ENCODE measurements around the gene C6orf132. TPM values are rescaled to one million over a fixed set of nuclear protein-coding genes. Genes with fewer than 3 reads are reported as not detected.

Gene C6orf132
- total RNA-seq, 5 donors from 2014 or later (not counting 1 experiment from before 2014, with no cell fraction given) = 0.05 to 0.18 (median 0.08) TPM; not detected in 1

- no peaks in the 10 kb centered on the region for H3K36me3 Mint-ChIP-seq
- no peaks in the 10 kb centered on the region for H3K36me3 ChIP-seq (ENCODE audit: control insufficient read depth in 2 of 2, extremely low read depth in 1 of 2, insufficient read depth in 1 of 2, low read length in 1 of 2)
- H3K27ac ChIP-seq (ENCODE audit: low read length) = no peak overlapping the region
- no peaks in the 10 kb centered on the region for H3K9me3 ChIP-seq
- no peak for DNase-seq
- 93% methylated on average over 8 of the region's 9 CpGs for WGBS (ENCODE audit: insufficient coverage)
- no peak overlapping the region for H3K27ac Mint-ChIP-seq
- ChIA-PET POLR2A (no interaction called here), CTCF (no interaction called here)
- ATAC-seq (replicated peaks in 1 of 4) = no peak
- no peaks in the 10 kb centered on the region for H3K4me1 Mint-ChIP-seq
- no peak overlapping the region for H3K4me3 Mint-ChIP-seq
- no peaks in the 10 kb centered on the region for H3K4me1 ChIP-seq (ENCODE audit: control insufficient read depth in 1 of 2, extremely low read depth in 1 of 2, insufficient read depth in 2 of 2, low read length in 2 of 2)
- no peaks in the 10 kb centered on the region for H3K27me3 ChIP-seq (replicated peaks in 1 of 2; ENCODE audit: control insufficient read depth in 2 of 2, extremely low read depth in 1 of 2, insufficient read depth in 2 of 2, low read length in 1 of 2)
- H3K27me3 Mint-ChIP-seq = peaks cover 0 to 1% of the 10 kb centered on the region in 2 donors
- no peak overlapping the region for H3K4me3 ChIP-seq (ENCODE audit: control insufficient read depth in 1 of 2, extremely low read depth in 1 of 2, low read length in 1 of 2)
- no peaks in the 10 kb centered on the region for H3K9me3 Mint-ChIP-seq
Measured at GRCh38 chr6:42091718-42092023, 50.7 kb downstream of the C6orf132 start.

- H3K9me3 ChIP-seq = no peaks in the 10 kb centered on the region
- H3K27ac ChIP-seq (ENCODE audit: low read length) = no peak overlapping the region
- no peaks in the 10 kb centered on the region for H3K27me3 ChIP-seq (replicated peaks in 1 of 2; ENCODE audit: control insufficient read depth in 2 of 2, extremely low read depth in 1 of 2, insufficient read depth in 2 of 2, low read length in 1 of 2)
- no peak for ATAC-seq (replicated peaks in 1 of 4)
- H3K4me3 Mint-ChIP-seq = no peak overlapping the region
- H3K27me3 Mint-ChIP-seq = no peaks in the 10 kb centered on the region
- no peak overlapping the region for H3K27ac Mint-ChIP-seq
- no peak for DNase-seq
- no peak overlapping the region for H3K4me3 ChIP-seq (ENCODE audit: control insufficient read depth in 1 of 2, extremely low read depth in 1 of 2, low read length in 1 of 2)
- no peaks in the 10 kb centered on the region for H3K4me1 ChIP-seq (ENCODE audit: control insufficient read depth in 1 of 2, extremely low read depth in 1 of 2, insufficient read depth in 2 of 2, low read length in 2 of 2)
- ChIA-PET POLR2A (interaction anchor here in 1 of 2 donors (0.7 kb wide), 1 partner anchor 748 kb away, joined by 3 read pairs; no protein-coding TSS in a partner anchor), CTCF (no interaction called here)
- H3K9me3 Mint-ChIP-seq = no peaks in the 10 kb centered on the region
- H3K36me3 ChIP-seq (ENCODE audit: control insufficient read depth in 2 of 2, extremely low read depth in 1 of 2, insufficient read depth in 1 of 2, low read length in 1 of 2) = no peaks in the 10 kb centered on the region
- no peaks in the 10 kb centered on the region for H3K4me1 Mint-ChIP-seq
- 89% methylated on average over 2 of the region's 10 CpGs for WGBS (ENCODE audit: insufficient coverage)
- H3K36me3 Mint-ChIP-seq = no peaks in the 10 kb centered on the region
Measured at GRCh38 chr6:42090819-42091717, 51.4 kb downstream of the C6orf132 start.

GRCh38 chr6:42088101-42088591 lies 54.3 kb downstream of the C6orf132 start:
- 92% methylated on average over 4 of the region's 7 CpGs for WGBS (ENCODE audit: insufficient coverage)
- H3K4me1 ChIP-seq (ENCODE audit: control insufficient read depth in 1 of 2, extremely low read depth in 1 of 2, insufficient read depth in 2 of 2, low read length in 2 of 2) = no peaks in the 10 kb centered on the region
- Mint-ChIP-seq H3K27me3 (no peaks in the 10 kb centered on the region), H3K27ac (no peak overlapping the region), H3K4me1 (no peaks in the 10 kb centered on the region), H3K9me3 (no peaks in the 10 kb centered on the region), H3K4me3 (no peak overlapping the region), H3K36me3 (peaks cover 2% of the 10 kb centered on the region)
- H3K36me3 ChIP-seq (ENCODE audit: control insufficient read depth in 2 of 2, extremely low read depth in 1 of 2, insufficient read depth in 1 of 2, low read length in 1 of 2) = peaks cover 3% of the 10 kb centered on the region in 2 donors
- no peaks in the 10 kb centered on the region for H3K27me3 ChIP-seq (replicated peaks in 1 of 2; ENCODE audit: control insufficient read depth in 2 of 2, extremely low read depth in 1 of 2, insufficient read depth in 2 of 2, low read length in 1 of 2)
- no peak overlapping the region for H3K4me3 ChIP-seq (ENCODE audit: control insufficient read depth in 1 of 2, extremely low read depth in 1 of 2, low read length in 1 of 2)
- ChIA-PET POLR2A (no interaction called here), CTCF (interaction anchor here (0.6 kb wide), 2 partner anchors 82 to 604 kb away, joined by 3 read pairs; no protein-coding TSS in a partner anchor)
- no peaks in the 10 kb centered on the region for H3K9me3 ChIP-seq
- no peak overlapping the region for H3K27ac ChIP-seq (ENCODE audit: low read length)
- ATAC-seq (replicated peaks in 1 of 4) = no peak
- DNase-seq = no peak

- WGBS (ENCODE audit: insufficient coverage) = 96% methylated on average over 16 of the region's 22 CpGs
- H3K27ac ChIP-seq (ENCODE audit: low read length) = no peak overlapping the region
- Mint-ChIP-seq H3K27ac (no peak overlapping the region), H3K36me3 (peaks cover 10% of the 10 kb centered on the region), H3K9me3 (no peaks in the 10 kb centered on the region), H3K27me3 (no peaks in the 10 kb centered on the region), H3K4me3 (no peak overlapping the region), H3K4me1 (no peaks in the 10 kb centered on the region)
- ChIA-PET CTCF (no interaction called here), POLR2A (interaction anchor here in 1 of 2 donors (0.6 kb wide), 1 partner anchor 20 kb away, joined by 5 read pairs; no protein-coding TSS in a partner anchor)
- no peak for ATAC-seq (replicated peaks in 1 of 4)
- no peak for DNase-seq
- H3K9me3 ChIP-seq = no peaks in the 10 kb centered on the region
- H3K4me1 ChIP-seq (ENCODE audit: control insufficient read depth in 1 of 2, extremely low read depth in 1 of 2, insufficient read depth in 2 of 2, low read length in 2 of 2) = no peaks in the 10 kb centered on the region
- H3K4me3 ChIP-seq (ENCODE audit: control insufficient read depth in 1 of 2, extremely low read depth in 1 of 2, low read length in 1 of 2) = no peak overlapping the region
- H3K36me3 ChIP-seq (ENCODE audit: control insufficient read depth in 2 of 2, extremely low read depth in 1 of 2, insufficient read depth in 1 of 2, low read length in 1 of 2) = peaks cover 3% of the 10 kb centered on the region in 2 donors
- no peaks in the 10 kb centered on the region for H3K27me3 ChIP-seq (replicated peaks in 1 of 2; ENCODE audit: control insufficient read depth in 2 of 2, extremely low read depth in 1 of 2, insufficient read depth in 2 of 2, low read length in 1 of 2)
Measured at GRCh38 chr6:42086046-42087035, 56.1 kb downstream of the C6orf132 start.

DNA sequence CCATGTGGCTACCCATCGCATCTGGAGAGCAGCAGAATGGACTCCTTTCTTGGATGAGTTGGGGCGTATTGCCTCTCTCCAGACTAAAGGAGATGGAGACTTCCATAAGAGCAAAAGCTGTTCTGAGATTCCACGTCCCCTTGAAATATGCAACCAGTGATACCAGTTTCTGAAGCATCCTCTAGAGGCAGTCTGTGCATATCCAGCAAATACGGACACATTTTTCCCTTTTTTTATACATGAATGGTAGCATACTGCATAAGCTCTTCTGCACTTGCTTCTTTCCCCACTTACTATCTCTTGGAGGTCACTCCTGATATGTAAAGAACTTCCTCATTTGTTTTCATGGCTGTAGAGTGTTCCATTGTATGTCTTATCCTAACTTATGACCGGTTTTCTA lies 57.5 kb downstream of the C6orf132 start:
- ChIA-PET CTCF (interaction anchor here in 1 of 2 donors (0.8 kb wide), 1 partner anchor 235 kb away, joined by 3 read pairs; no protein-coding TSS in a partner anchor), POLR2A (interaction anchor here in 1 of 2 donors (0.6 kb wide), 1 partner anchor 1071 kb away, joined by 3 read pairs; no protein-coding TSS in a partner anchor)
- no peak for ATAC-seq (replicated peaks in 1 of 4)
- Histone ChIP-seq H3K36me3 (ENCODE audit: control insufficient read depth in 2 of 2, extremely low read depth in 1 of 2, insufficient read depth in 1 of 2, low read length in 1 of 2) (peaks cover 3 to 8% of the 10 kb centered on the region in 2 donors), H3K27ac (ENCODE audit: low read length) (no peak overlapping the region), H3K4me1 (ENCODE audit: control insufficient read depth in 1 of 2, extremely low read depth in 1 of 2, insufficient read depth in 2 of 2, low read length in 2 of 2) (no peaks in the 10 kb centered on the region), H3K27me3 (replicated peaks in 1 of 2; ENCODE audit: control insufficient read depth in 2 of 2, extremely low read depth in 1 of 2, insufficient read depth in 2 of 2, low read length in 1 of 2) (no peaks in the 10 kb centered on the region), H3K4me3 (ENCODE audit: control insufficient read depth in 1 of 2, extremely low read depth in 1 of 2, low read length in 1 of 2) (no peak overlapping the region), H3K9me3 (no peaks in the 10 kb centered on the region)
- Mint-ChIP-seq H3K27me3 (no peaks in the 10 kb centered on the region), H3K4me1 (no peaks in the 10 kb centered on the region), H3K4me3 (no peak overlapping the region), H3K36me3 (peaks cover 15% of the 10 kb centered on the region), H3K27ac (no peak overlapping the region), H3K9me3 (no peaks in the 10 kb centered on the region)
- 100% methylated on average over 1 of the region's 5 CpGs for WGBS (ENCODE audit: insufficient coverage)
- DNase-seq = no peak

DNA sequence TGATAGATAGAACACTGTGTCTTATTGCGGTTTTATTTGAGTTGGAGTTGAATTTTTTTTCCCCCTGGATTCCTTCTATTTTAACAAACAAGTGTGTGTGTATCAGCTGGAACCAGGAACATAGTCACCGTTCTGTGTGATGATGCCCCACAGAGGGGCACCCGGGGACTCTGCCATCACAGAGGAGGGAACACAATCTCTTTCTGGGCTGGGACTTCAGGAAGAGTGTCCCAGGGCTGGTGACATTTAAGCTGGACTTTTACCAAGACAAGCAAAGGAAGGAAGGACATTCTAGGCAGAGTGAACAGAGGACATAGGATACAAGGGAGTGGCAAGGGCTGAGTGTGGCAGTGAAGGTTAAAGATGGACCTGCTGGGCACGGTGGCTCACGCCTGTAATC lies 58.9 kb downstream of the C6orf132 start:
- H3K4me3 Mint-ChIP-seq = no peak overlapping the region
- no peaks in the 10 kb centered on the region for H3K9me3 Mint-ChIP-seq
- H3K36me3 Mint-ChIP-seq = peaks cover 18% of the 10 kb centered on the region
- WGBS (ENCODE audit: insufficient coverage) = 100% methylated on average over 2 of the region's 5 CpGs
- Histone ChIP-seq H3K36me3 (ENCODE audit: control insufficient read depth in 2 of 2, extremely low read depth in 1 of 2, insufficient read depth in 1 of 2, low read length in 1 of 2) (peaks cover 6 to 18% of the 10 kb centered on the region in 2 donors), H3K4me1 (ENCODE audit: control insufficient read depth in 1 of 2, extremely low read depth in 1 of 2, insufficient read depth in 2 of 2, low read length in 2 of 2) (no peaks in the 10 kb centered on the region), H3K9me3 (no peaks in the 10 kb centered on the region), H3K27me3 (replicated peaks in 1 of 2; ENCODE audit: control insufficient read depth in 2 of 2, extremely low read depth in 1 of 2, insufficient read depth in 2 of 2, low read length in 1 of 2) (no peaks in the 10 kb centered on the region), H3K27ac (ENCODE audit: low read length) (no peak overlapping the region), H3K4me3 (ENCODE audit: control insufficient read depth in 1 of 2, extremely low read depth in 1 of 2, low read length in 1 of 2) (no peak overlapping the region)
- H3K27me3 Mint-ChIP-seq = no peaks in the 10 kb centered on the region
- H3K27ac Mint-ChIP-seq = no peak overlapping the region
- H3K4me1 Mint-ChIP-seq = no peaks in the 10 kb centered on the region
- ChIA-PET CTCF (no interaction called here), POLR2A (no interaction called here)
- DNase-seq = no peak
- ATAC-seq (replicated peaks in 1 of 4) = no peak
